ENCODE measurements around the gene SYNJ2. TPM values are rescaled to one million over a fixed set of nuclear protein-coding genes. Genes with fewer than 3 reads are reported as not detected.

SYNJ2 gene
- polyA plus RNA-seq, 2 of the 4 experiments (the other 2 are of a cell fraction) = 22.3 to 26.5 TPM

- ChIA-PET CTCF (no interaction called here), POLR2A (no interaction called here)
- FAIRE-seq (no peak), ATAC-seq (no peak), DNase-seq (ENCODE audit: low read depth in 1 of 2, low spot score in 1 of 2) (no peak)
- 85% methylated on average over 7 of the region's 7 CpGs for whole genome bisulfite sequencing (ENCODE audit: missing lambda C conversion rate)
- TF ChIP-seq BCL3 (IDR thresholded peaks at IDR 0.05) (no peak), HOXA7 (CRISPR knock-in tag; IDR thresholded peaks at IDR 0.05) (no peak), HEYL (CRISPR knock-in tag; IDR thresholded peaks at IDR 0.05) (no peak), ZC3H11A (IDR thresholded peaks at IDR 0.05) (no peak), TP53 (CRISPR knock-in tag; IDR thresholded peaks at IDR 0.05) (no peak), CHD4 (IDR thresholded peaks at IDR 0.05; ENCODE audit: borderline replicate concordance) (no peak), CHD2 (IDR thresholded peaks at IDR 0.05; ENCODE audit: low read length, partially characterized antibody) (no peak), NPAS2 (CRISPR knock-in tag; IDR thresholded peaks at IDR 0.05; ENCODE audit: borderline replicate concordance) (no peak), ESRRA (IDR thresholded peaks at IDR 0.05; ENCODE audit: borderline replicate concordance, low read length) (no peak), KDM1A (IDR thresholded peaks at IDR 0.05; ENCODE audit: low read depth) (no peak), RFX5 (IDR thresholded peaks at IDR 0.05) (no peak), FOSL2 (IDR thresholded peaks at IDR 0.05) (no peak), FOSL2 (CRISPR knock-in tag; IDR thresholded peaks at IDR 0.05) (no peak)
- H3K27ac ChIP-seq = 0 out of 6 replicates have a peak overlapping the region, but pooled peaks of 1 of the 2 experiments have one; percentile 45
- H3K4me3 ChIP-seq = no peak overlapping the region
- no peaks in the 10 kb centered on the region for H3K9me3 ChIP-seq
- peaks cover 39% of the 10 kb centered on the region for H3K4me1 ChIP-seq
- H3K4me2 ChIP-seq = no peak overlapping the region
Observed at GRCh38 chr6:157998707-157999167, 17.1 kb downstream of the SYNJ2 start.

GRCh38 chr6:157999168-158000051 is 17.7 kb downstream of the SYNJ2 start:
- Histone ChIP-seq H3K27ac (peak overlapping the region in 1 of 2 experiments; percentile 45; a peak in 1 of 6 replicates), H3K9me3 (no peaks in the 10 kb centered on the region), H3K4me3 (no peak overlapping the region), H3K4me2 (no peak overlapping the region), H3K4me1 (peaks cover 32% of the 10 kb centered on the region)
- no peak for DNase-seq (ENCODE audit: low read depth in 1 of 2, low spot score in 1 of 2)
- ChIA-PET CTCF (interaction anchor here (0.8 to 1.5 kb wide), 4 partner anchors 9 to 73 kb away, joined by 3 to 6 read pairs (median 4); no protein-coding TSS in a partner anchor), POLR2A (no interaction called here)
- 90% methylated on average over 11 of the region's 12 CpGs for WGBS (ENCODE audit: missing lambda C conversion rate)
- ATAC-seq = peak; percentile 33 to 40; a peak in 3 of 6 replicates
- TF ChIP-seq CBX2 (IDR thresholded peaks at IDR 0.05; ENCODE audit: borderline replicate concordance, low read depth) (no peak), ESRRA (IDR thresholded peaks at IDR 0.05; ENCODE audit: borderline replicate concordance, low read length) (no peak), ZC3H11A (IDR thresholded peaks at IDR 0.05) (no peak), ELK1 (IDR thresholded peaks at IDR 0.05; ENCODE audit: low read depth, low read length) (no peak), MAX (IDR thresholded peaks at IDR 0.05) (no peak)
- FAIRE-seq = no peak

- ATAC-seq = no peak
- no peak for FAIRE-seq
- POLR2A ChIA-PET = no interaction called here
Observed at GRCh38 chr6:158000530-158001307, 19.1 kb downstream of the SYNJ2 start.

More at GRCh38 chr6:158000530-158001307, 19.1 kb downstream of the SYNJ2 start:
- CTCF ChIA-PET = interaction anchor here (0.8 to 1.5 kb wide), 3 partner anchors 10 to 71 kb away, joined by 3 to 6 read pairs (median 3); no protein-coding TSS in a partner anchor
- WGBS (ENCODE audit: missing lambda C conversion rate) = 95% methylated on average over 16 of the region's 17 CpGs
- TF ChIP-seq HDAC2 (IDR thresholded peaks at IDR 0.05) = no peak
- no peak for TF ChIP-seq FOSB (CRISPR knock-in tag; IDR thresholded peaks at IDR 0.05)
- no peak for TF ChIP-seq ZNF302 (CRISPR knock-in tag; IDR thresholded peaks at IDR 0.05)
- no peak overlapping the region for H3K4me3 ChIP-seq
- H3K4me1 ChIP-seq = peaks cover 25% of the 10 kb centered on the region; the same call in 2 of the 3 replicates
- no peak overlapping the region for H3K4me2 ChIP-seq
- H3K9me3 ChIP-seq = no peaks in the 10 kb centered on the region
- H3K27ac ChIP-seq = no peak overlapping the region; a peak in 1 of 6 replicates
- DNase-seq (ENCODE audit: low read depth in 1 of 2, low spot score in 1 of 2) = no peak
